HG02852 (cell line): ENCODE data around the gene ERICH6B.

ENCODE experiments used
- ATAC-seq: cut with Tn5 transposase; IDR thresholded peaks from one replicate; pipeline ENCODE4 v1.9.1; 2021; ENCODE audit warnings: mild to moderate bottlenecking, moderate library complexity; ENCODE audit not compliant: unreplicated experiment

Gene ERICH6B

DNA sequence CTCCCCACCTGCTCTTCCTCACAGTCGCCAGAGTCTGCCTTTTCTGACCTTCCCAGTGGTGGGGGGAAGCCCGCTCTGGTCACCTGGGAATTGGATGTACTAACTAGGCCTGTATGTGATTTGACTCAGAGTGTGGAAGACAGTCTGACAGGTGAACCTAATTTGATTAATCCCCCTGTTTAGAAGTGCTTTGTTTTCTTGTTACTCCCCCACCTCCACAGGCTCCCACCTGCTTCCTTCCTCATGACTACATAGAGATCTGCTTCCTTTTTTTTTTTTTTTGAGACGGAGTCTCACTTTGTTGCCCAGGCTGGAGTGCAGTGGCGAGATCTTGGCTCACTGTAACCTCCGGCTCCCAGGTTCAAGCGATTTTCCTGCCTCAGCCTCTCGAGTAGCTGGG is 106.8 kb downstream of the ERICH6B start:
- no peak for ATAC-seq

DNA sequence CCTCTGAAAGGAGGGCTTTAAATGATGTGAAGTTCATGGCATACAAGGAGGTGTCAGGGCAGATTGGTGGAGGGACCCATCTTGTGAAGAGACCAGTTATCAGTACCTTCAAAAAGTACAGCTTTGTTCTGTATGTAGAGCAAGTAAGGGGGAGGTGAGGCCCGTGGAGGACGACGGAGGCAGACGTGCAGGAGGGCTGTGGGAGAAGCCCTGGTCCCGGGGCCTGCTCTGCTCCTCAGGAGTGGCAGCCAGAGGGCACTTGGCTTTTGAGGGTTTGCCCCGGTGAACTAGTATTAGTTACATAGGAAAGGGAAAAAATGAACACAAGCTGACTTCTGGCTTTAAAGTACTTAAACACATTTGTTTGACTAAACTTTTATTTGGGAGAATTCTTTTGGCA is 108.7 kb downstream of the ERICH6B start:
- ATAC-seq: no peak

DNA sequence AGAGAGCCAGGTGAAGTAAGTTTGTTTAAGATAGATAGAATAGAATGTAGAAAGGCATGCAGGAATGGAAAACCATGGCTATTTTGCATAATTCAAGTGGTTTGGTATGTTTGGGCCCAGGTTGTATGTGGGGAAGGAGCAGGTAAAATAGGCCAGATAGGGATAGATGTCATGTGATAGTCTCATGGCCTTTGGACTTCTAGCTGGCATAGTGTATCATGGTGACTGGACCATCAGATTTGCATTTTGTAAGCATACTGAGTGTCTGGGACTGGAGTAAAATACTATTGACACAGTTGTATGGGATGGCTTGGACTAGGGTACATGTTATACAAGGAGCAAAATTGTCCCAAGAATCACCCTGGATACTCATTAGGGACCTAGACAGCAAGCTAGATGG is 111.9 kb downstream of the ERICH6B start:
- no peak for ATAC-seq

DNA sequence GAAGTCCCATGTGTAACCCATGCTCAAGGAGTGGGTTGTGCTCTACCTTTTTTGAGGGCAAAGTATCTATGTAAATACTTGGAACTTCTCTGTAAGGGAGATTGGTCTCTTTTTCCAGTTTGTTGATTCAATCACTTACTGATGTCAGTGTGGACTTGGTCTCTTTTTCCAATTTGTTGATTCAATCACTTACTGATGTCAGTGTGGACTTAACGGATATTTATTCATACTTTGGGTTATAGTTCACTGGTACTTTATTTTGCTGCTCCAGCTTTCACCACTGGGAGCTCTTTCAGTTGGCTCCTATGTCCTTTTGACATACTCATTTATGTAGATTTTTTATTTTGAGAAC is 114.4 kb downstream of the ERICH6B start:
- no peak for ATAC-seq

DNA sequence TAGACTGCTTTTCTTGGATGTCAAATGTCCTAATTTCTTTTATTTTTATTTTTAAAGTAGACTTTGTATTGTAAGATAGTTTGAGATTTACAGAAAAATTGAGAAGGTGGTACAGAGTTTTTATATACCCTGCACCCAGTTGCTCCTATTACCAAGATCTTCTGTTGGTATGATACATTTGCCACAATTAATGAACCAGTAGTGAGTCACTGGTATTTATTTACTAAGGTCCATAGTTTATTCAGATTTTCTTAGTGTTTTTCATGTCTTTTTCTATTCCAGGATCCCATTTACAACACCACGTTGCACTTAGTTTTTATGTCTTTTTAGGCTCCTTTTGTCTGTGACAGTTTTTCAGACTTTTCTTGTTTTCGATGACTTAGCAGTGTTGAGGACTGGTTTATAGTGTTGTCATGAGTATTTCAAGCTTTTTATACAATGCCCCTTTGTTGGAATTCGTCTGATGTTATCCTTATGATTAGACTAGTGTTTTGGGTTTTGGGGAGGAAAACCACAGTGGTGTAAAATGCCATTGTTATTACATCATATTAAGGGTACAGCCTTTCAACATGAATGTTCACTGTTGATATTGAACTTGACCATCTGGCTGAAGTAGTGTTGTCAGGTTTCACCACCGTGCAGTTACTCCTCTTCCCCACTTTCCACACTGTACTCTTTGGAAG is 114.9 kb downstream of the ERICH6B start:
- no peak for ATAC-seq

DNA sequence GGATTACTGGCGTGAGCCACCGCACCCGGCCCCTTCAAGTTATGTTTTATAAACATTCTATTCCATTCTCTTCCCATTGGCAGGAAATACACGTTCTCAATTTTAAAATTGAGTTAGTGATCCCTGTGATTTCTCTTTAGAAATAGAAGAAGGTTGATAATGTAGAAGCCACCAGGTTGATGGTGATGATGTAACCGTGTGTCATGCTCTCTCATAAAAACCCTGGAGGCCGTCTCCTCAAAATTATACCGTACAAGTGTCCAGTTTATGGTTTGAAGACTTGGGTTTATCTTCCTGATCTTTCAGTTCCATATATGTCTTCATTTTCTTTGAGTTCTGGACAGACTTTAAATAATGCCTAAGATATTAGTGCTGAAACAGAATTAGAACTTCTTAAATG is 118.6 kb downstream of the ERICH6B start:
- no peak for ATAC-seq

DNA sequence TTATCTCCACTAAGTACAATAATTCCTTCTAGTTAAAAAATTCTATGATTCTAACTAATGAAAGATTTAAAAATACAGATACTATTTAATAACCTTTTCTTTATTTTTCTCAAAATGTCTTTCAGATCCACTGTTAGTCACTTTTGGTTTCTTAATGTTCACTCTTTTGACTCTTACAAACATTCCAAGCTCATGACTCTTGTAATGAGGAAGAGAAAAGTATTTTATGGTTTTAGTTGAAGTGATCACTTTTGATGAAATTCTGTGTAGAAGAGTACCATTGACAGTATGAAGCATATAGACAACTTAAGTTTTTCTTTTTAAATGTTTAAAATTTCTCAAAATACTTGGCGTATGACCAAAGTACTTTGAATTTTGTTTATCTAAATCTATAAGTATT is 123.0 kb downstream of the ERICH6B start:
- no peak for ATAC-seq
